HCT116 (cell line): ENCODE results near the gene KIN.

Experiments used
- CEBPB ChIP-seq: IDR thresholded peaks from 2 replicates; pipeline ENCODE4 v1.6.1; 2012; ENCODE audit warnings: low read depth
- EZH2 ChIP-seq: fragments of 200-600 bp; sonication (generic); IDR thresholded peaks from 2 replicates; pipeline ENCODE4 v1.6.1; 2017; ENCODE audit warnings: antibody characterized with exemption, mixed run types
- EZH2phosphoT487 ChIP-seq: fragments of 200-600 bp; IDR thresholded peaks from 2 replicates; pipeline ENCODE4 v1.6.1; 2018; ENCODE audit warnings: antibody characterized with exemption, borderline replicate concordance
- FOSL1 ChIP-seq: IDR thresholded peaks from 2 replicates; pipeline ENCODE4 v1.6.1; 2012; ENCODE audit warnings: low read depth
- JUND ChIP-seq: IDR thresholded peaks from 2 replicates; pipeline ENCODE4 v1.6.1; 2012
- POLR2A ChIP-seq: IDR thresholded peaks from 2 replicates; pipeline ENCODE4 v1.7.0; 2011; ENCODE audit warnings: borderline replicate concordance; ENCODE audit not compliant: insufficient read depth, insufficient read length; ENCODE audit errors: extremely low read depth
- POLR2AphosphoS5 ChIP-seq: IDR thresholded peaks from 2 replicates; pipeline ENCODE4 v1.6.1; 2011; ENCODE audit warnings: mild to moderate bottlenecking, low read depth, low read length, moderate library complexity
- SP1 ChIP-seq: IDR thresholded peaks from 2 replicates; pipeline ENCODE4 v1.6.1; 2012; ENCODE audit warnings: low read depth
- TF ChIP-seq, protein P1 (sequence below): IDR thresholded peaks from 2 replicates; pipeline ENCODE4 v1.6.1; 2012

DNA sequence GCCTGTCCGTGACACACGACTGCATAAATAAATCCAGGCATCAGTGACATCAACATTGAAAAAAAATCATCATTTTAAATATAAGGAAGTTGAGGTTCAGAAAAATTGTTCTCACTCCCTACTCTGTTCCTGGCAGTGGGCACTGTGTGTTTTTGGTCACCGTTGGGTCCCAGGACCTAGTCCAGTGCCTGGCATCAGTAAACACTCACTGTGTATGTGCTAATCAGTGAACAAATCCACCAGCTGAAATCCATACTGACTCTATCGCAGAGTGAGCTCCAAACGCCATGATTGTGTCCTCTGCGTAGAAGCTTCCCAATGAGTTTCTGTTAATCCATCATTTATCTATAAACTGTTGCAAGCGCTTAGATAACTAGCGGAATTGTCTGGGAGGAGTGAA is 43.5 kb downstream of the KIN start:
- TF ChIP-seq JUND (no peak), SP1 (no peak), FOSL1 (no peak), POLR2AphosphoS5 (no peak), EZH2 (no peak), CEBPB (no peak), EZH2phosphoT487 (no peak), POLR2A (no peak)
- TF ChIP-seq, protein P1, sequence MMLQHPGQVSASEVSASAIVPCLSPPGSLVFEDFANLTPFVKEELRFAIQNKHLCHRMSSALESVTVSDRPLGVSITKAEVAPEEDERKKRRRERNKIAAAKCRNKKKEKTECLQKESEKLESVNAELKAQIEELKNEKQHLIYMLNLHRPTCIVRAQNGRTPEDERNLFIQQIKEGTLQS = no peak
